H1 (cell line): Measurements from ENCODE around the gene IL31.

ENCODE experiments used
- CEBPB ChIP-seq: IDR thresholded peaks from 2 replicates; pipeline ENCODE4 v1.6.1; 2012; ENCODE audit warnings: low read depth, low read length
- CTCF ChIP-seq, 3 experiments: IDR thresholded peaks; 1 replicate in 2 of 3; 2 replicates in 1 of 3; pipeline versions ENCODE4 v1.5.1 to v1.6.1; 2011; ENCODE audit warnings: low read length in 3 of 3, mild to moderate bottlenecking in 3 of 3, inconsistent platforms in 2 of 3, low read depth in 1 of 3, moderate library complexity in 1 of 3; ENCODE audit not compliant: insufficient read depth in 1 of 3; ENCODE audit errors: control extremely low read depth in 1 of 3
- EZH2 ChIP-seq: fragments of 200-600 bp; sonication (generic); IDR thresholded peaks from 2 replicates; pipeline ENCODE4 v1.7.1; 2012; ENCODE audit warnings: low read depth, mild to moderate bottlenecking, moderate library complexity, low read length, inconsistent platforms; ENCODE audit not compliant: severe bottlenecking
- HDAC6 ChIP-seq: IDR thresholded peaks from one replicate; pipeline ENCODE4 v1.7.1; 2012; ENCODE audit warnings: low read depth, mild to moderate bottlenecking, inconsistent platforms, low read length, moderate library complexity
- MAX ChIP-seq: IDR thresholded peaks from 2 replicates; pipeline ENCODE4 v1.6.1; 2012; ENCODE audit warnings: inconsistent platforms
- SIRT6 ChIP-seq: IDR thresholded peaks from one replicate; pipeline ENCODE4 v1.7.1; 2012; ENCODE audit warnings: low read length, inconsistent platforms
- TEAD4 ChIP-seq: IDR thresholded peaks from 2 replicates; pipeline ENCODE4 v1.6.1; 2012; ENCODE audit warnings: low read depth, low read length, inconsistent platforms, mixed read lengths
- ZNF274 ChIP-seq: IDR thresholded peaks from 2 replicates; pipeline ENCODE4 v1.7.0; 2012; ENCODE audit warnings: low read length, borderline replicate concordance; ENCODE audit errors: extremely low read depth
- TF ChIP-seq, protein P1 (sequence below): IDR thresholded peaks from 2 replicates; pipeline ENCODE4 v1.6.1; 2011; ENCODE audit warnings: low read depth, mild to moderate bottlenecking, low read length; ENCODE audit not compliant: insufficient read depth

GRCh38 chr12:122148657-122149056 is 25.4 kb downstream of the IL31 start:
- TF ChIP-seq EZH2 (no peak), CTCF (IDR thresholded peaks at IDR 0.05; ENCODE audit: control extremely low read depth in 1 of 3, insufficient read depth in 1 of 3, low read depth in 1 of 3, low read length in 3 of 3) (no peak), TEAD4 (no peak), SIRT6 (no peak), CEBPB (no peak), HDAC6 (no peak), ZNF274 (no peak), MAX (no peak)
- TF ChIP-seq, protein P1, sequence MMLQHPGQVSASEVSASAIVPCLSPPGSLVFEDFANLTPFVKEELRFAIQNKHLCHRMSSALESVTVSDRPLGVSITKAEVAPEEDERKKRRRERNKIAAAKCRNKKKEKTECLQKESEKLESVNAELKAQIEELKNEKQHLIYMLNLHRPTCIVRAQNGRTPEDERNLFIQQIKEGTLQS, result no peak
